Stimulated activated CD4-positive, alpha-beta T cell treated with anti-CD3 and anti-CD28 coated beads, Interleukin-2, amount 100 ng/mL, for 48 hours (primary cell): ENCODE measurements around the gene EGFR.

Experiments
- DNase-seq, 2 donors: peaks; one replicate each; pipeline ENCODE4 v3.0.0-alpha.2; 2020

Gene EGFR

GRCh38 chr7:55235115-55235514, 216.3 kb downstream of the EGFR start:
- no peak for DNase-seq

GRCh38 chr7:55235801-55236200, 217.0 kb downstream of the EGFR start:
- DNase-seq, result no peak

- no peak for DNase-seq
Observed at GRCh38 chr7:55236476-55236875, 217.7 kb downstream of the EGFR start.

GRCh38 chr7:55237156-55237893, 218.5 kb downstream of the EGFR start:
- no peak for DNase-seq

GRCh38 chr7:55239406-55239805, 220.6 kb downstream of the EGFR start:
- no peak for DNase-seq

- DNase-seq, result no peak
Observed at GRCh38 chr7:55240418-55241142, 221.8 kb downstream of the EGFR start.

- DNase-seq, result no peak
Observed at GRCh38 chr7:55241958-55242357, 223.1 kb downstream of the EGFR start.

- DNase-seq, result no peak
Observed at GRCh38 chr7:55242613-55243012, 223.8 kb downstream of the EGFR start.

- DNase-seq, result no peak
Observed at GRCh38 chr7:55244006-55244745, 225.4 kb downstream of the EGFR start.

- no peak for DNase-seq
Observed at GRCh38 chr7:55245271-55245723, 226.5 kb downstream of the EGFR start.

GRCh38 chr7:55246171-55246570, 227.4 kb downstream of the EGFR start:
- no peak for DNase-seq

GRCh38 chr7:55247428-55247827, 228.6 kb downstream of the EGFR start:
- DNase-seq, result no peak

- no peak for DNase-seq
Observed at GRCh38 chr7:55248526-55248925, 229.7 kb downstream of the EGFR start.

- no peak for DNase-seq
Observed at GRCh38 chr7:55249332-55249731, 230.5 kb downstream of the EGFR start.

- no peak for DNase-seq
Observed at GRCh38 chr7:55250313-55250712, 231.5 kb downstream of the EGFR start.

- DNase-seq, result no peak
Observed at GRCh38 chr7:55251313-55251712, 232.5 kb downstream of the EGFR start.

- no peak for DNase-seq
Observed at GRCh38 chr7:55251911-55252310, 233.1 kb downstream of the EGFR start.

GRCh38 chr7:55252386-55252785, 233.6 kb downstream of the EGFR start:
- DNase-seq, result no peak

- no peak for DNase-seq
Observed at GRCh38 chr7:55253188-55253587, 234.4 kb downstream of the EGFR start.

- no peak for DNase-seq
Observed at GRCh38 chr7:55254242-55254595, 235.4 kb downstream of the EGFR start.

GRCh38 chr7:55254596-55255495, 236.0 kb downstream of the EGFR start:
- peak; percentile 67 to 83 for DNase-seq
